ENCODE data around the gene POMGNT1. TPM values are rescaled to one million over a fixed set of nuclear protein-coding genes. Genes with fewer than 3 reads are reported as not detected.
"Not testable (repeated sequence)": the region's sequence is repeated elsewhere in the genome, so short reads cannot be mapped to it uniquely, and the experiment has no call there.

Gene POMGNT1
- 10 to 100 TPM; 25.4 to 28.1 TPM for total RNA-seq

GRCh38 chr1:46197964-46198811 is at the start of gene POMGNT1:
TSS of gene POMGNT1 (minus strand) at chr1:46198434. CDS start at chr1:46197821, 613 bp downstream.
- DNase-seq (peak; percentile 75), ATAC-seq (peak; percentile 96)
- POLR2A ChIA-PET, result interaction anchor here (0.6 to 1.8 kb wide), 8 partner anchors 11 to 426 kb away, joined by 3 to 8 read pairs (median 3); no protein-coding TSS in a partner anchor
- H3K27me3 Mint-ChIP-seq, result peaks cover 1% of the 10 kb centered on the region
- H3K36me3 Mint-ChIP-seq (ENCODE audit: low read depth), result no peaks in the 10 kb centered on the region
- intact Hi-C loops (cut with micrococcal nuclease), result no loop called here
- no peaks in the 10 kb centered on the region for H3K9me3 Mint-ChIP-seq
- CTCF ChIA-PET, result interaction anchor here (0.5 to 2.2 kb wide), 3 partner anchors 26 to 56 kb away, joined by 3 to 21 read pairs (median 3); no protein-coding TSS in a partner anchor
- TF ChIP-seq, protein P1, sequence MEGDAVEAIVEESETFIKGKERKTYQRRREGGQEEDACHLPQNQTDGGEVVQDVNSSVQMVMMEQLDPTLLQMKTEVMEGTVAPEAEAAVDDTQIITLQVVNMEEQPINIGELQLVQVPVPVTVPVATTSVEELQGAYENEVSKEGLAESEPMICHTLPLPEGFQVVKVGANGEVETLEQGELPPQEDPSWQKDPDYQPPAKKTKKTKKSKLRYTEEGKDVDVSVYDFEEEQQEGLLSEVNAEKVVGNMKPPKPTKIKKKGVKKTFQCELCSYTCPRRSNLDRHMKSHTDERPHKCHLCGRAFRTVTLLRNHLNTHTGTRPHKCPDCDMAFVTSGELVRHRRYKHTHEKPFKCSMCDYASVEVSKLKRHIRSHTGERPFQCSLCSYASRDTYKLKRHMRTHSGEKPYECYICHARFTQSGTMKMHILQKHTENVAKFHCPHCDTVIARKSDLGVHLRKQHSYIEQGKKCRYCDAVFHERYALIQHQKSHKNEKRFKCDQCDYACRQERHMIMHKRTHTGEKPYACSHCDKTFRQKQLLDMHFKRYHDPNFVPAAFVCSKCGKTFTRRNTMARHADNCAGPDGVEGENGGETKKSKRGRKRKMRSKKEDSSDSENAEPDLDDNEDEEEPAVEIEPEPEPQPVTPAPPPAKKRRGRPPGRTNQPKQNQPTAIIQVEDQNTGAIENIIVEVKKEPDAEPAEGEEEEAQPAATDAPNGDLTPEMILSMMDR (IDR thresholded peaks at IDR 0.05), result no peak
- H3K4me3 Mint-ChIP-seq, result peak within 1 kb of the TSS; percentile 85
- H3K27ac Mint-ChIP-seq, result peak within 1 kb of the TSS; percentile 82
- H3K4me1 Mint-ChIP-seq (ENCODE audit: low read depth), result peaks cover 20% of the 10 kb centered on the region

DNA sequence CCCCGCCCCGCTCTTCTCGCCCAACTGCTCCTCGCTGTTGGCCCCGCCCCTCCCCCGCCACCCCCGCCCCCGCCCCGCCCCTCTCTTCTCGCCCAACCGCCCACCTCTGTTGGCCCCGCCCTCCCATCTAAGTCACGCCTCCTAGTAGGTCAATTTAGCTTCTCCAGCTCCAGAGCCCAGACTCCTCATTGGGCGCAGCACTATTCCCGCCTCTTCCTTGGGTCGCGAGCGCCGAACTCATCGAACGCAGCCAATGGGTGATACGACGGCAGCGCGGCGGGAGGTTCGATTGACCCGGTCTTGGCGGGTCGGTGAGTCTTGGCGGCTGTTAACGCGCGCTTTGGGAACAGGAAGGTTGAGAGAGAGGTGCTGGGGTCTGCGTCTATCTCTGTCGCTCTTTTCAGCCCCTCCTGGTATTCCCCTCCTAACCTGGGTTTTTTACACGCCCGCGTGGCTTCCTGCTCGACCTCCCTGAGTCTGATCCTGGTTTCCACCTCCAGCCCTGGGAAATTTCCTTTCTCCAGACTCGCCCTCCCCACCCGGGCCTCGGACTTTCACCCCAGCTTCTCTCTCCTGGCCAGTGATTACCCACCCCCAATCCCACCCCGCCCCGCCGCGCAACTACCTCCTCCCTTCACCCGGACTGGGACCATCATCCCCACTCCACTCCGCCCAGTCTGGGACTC is 49.3 kb upstream of the POMGNT1 start, which contains the start of gene RAD54L:
RAD54L (plus strand) TSS at position 328 of the 686 bp plus-strand sequence. CDS start 643 bp downstream, outside the sequence.
- Mint-ChIP-seq H3K36me3 (ENCODE audit: low read depth) (peaks cover 38% of the 10 kb centered on the region), H3K4me1 (ENCODE audit: low read depth) (peaks cover 24% of the 10 kb centered on the region), H3K4me3 (peak within 1 kb of the TSS; percentile 95), H3K27me3 (no peaks in the 10 kb centered on the region), H3K27ac (peak within 1 kb of the TSS; percentile 99), H3K9me3 (no peaks in the 10 kb centered on the region)
- intact Hi-C loops (cut with micrococcal nuclease), result no loop called here
- CTCF ChIA-PET, result interaction anchor here (0.7 to 2.5 kb wide), 9 partner anchors 13 to 103 kb away, joined by 3 to 12 read pairs (median 4); partner anchors contain the start of genes LRRC41 and UQCRH
- ATAC-seq (peak; percentile 91), DNase-seq (peak; percentile 100)
- TF ChIP-seq, protein P1 (IDR thresholded peaks at IDR 0.05), result no peak
- POLR2A ChIA-PET, result interaction anchor here (0.6 to 4.9 kb wide), 12 partner anchors 17 to 1517 kb away, joined by 3 to 27 read pairs (median 4); partner anchors contain the start of genes LRRC41, NSUN4, RNU5D-1 and UQCRH

GRCh38 chr1:46246548-46247435 is 48.6 kb upstream of the POMGNT1 start:
- peak overlapping the region; percentile 95 for H3K4me3 Mint-ChIP-seq
- H3K9me3 Mint-ChIP-seq, result no peaks in the 10 kb centered on the region
- intact Hi-C loops (cut with micrococcal nuclease), result no loop called here
- ChIA-PET CTCF (interaction anchor here (0.7 to 2.5 kb wide), 10 partner anchors 12 to 561 kb away, joined by 3 to 12 read pairs (median 3); partner anchors contain the start of genes GPBP1L1, LRRC41 and UQCRH), POLR2A (interaction anchor here (0.6 to 4.9 kb wide), 14 partner anchors 18 to 1516 kb away, joined by 3 to 27 read pairs (median 4); partner anchors contain the start of genes LRRC41, NSUN4, POMGNT1 and RNU5D-1)
- peaks cover 30% of the 10 kb centered on the region for H3K36me3 Mint-ChIP-seq (ENCODE audit: low read depth)
- H3K27me3 Mint-ChIP-seq, result no peaks in the 10 kb centered on the region
- peak overlapping the region; percentile 99 for H3K27ac Mint-ChIP-seq
- TF ChIP-seq, protein P1 (IDR thresholded peaks at IDR 0.05), result no peak
- DNase-seq (peak; percentile 89), ATAC-seq (peak; percentile 76)
- peaks cover 24% of the 10 kb centered on the region for H3K4me1 Mint-ChIP-seq (ENCODE audit: low read depth)

- peak overlapping the region; percentile 95 for H3K4me3 Mint-ChIP-seq
- peak overlapping the region; percentile 99 for H3K27ac Mint-ChIP-seq
- DNase-seq; H3K27me3 Mint-ChIP-seq; H3K9me3 Mint-ChIP-seq; intact Hi-C loops (cut with micrococcal nuclease); ATAC-seq: not testable (repeated sequence)
- peaks cover 26% of the 10 kb centered on the region for H3K36me3 Mint-ChIP-seq (ENCODE audit: low read depth)
- CTCF ChIA-PET, result interaction anchor here (0.7 to 3.1 kb wide), 9 partner anchors 11 to 560 kb away, joined by 3 to 28 read pairs (median 4); partner anchors contain the start of genes GPBP1L1, LRRC41 and UQCRH
- peaks cover 24% of the 10 kb centered on the region for H3K4me1 Mint-ChIP-seq (ENCODE audit: low read depth)
- POLR2A ChIA-PET, result interaction anchor here (0.8 to 4.9 kb wide), 10 partner anchors 19 to 94 kb away, joined by 3 to 27 read pairs (median 4); partner anchors contain the start of genes LRRC41, NSUN4, POMGNT1 and UQCRH
Measured at GRCh38 chr1:46246136-46246535, 47.9 kb upstream of the POMGNT1 start.

All from activated CD8-positive, alpha-beta T cell treated with anti-CD3 and anti-CD28 coated beads for 36 hours (primary cell).